Measurements from ENCODE around the gene CALHM6. TPM values are rescaled to one million over a fixed set of nuclear protein-coding genes. Genes with fewer than 3 reads are reported as not detected.

The CALHM6 gene
- polyA plus RNA-seq, 1 experiment = 0.81 TPM

DNA sequence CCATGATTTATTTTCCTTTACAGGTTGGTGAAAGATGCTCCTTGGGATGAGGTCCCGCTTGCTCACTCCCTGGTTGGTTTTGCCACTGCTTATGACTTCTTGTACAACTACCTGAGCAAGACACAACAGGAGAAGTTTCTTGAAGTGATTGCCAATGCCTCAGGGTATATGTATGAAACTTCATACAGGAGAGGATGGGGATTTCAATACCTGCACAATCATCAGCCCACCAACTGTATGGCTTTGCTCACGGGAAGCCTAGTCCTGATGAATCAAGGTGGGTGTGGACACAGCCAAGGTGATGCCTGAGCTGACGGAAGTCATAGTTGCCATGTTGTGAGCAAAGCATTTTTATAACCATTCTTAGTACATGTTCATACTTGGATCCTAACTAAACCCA, 34.6 kb upstream of the CALHM6 start:
- ChIA-PET POLR2A (no interaction called here), CTCF (interaction anchor here (1.0 to 3.2 kb wide), 4 partner anchors 14 to 158 kb away, joined by 3 to 19 read pairs (median 4); no protein-coding TSS in a partner anchor)
- TF ChIP-seq, protein P1, sequence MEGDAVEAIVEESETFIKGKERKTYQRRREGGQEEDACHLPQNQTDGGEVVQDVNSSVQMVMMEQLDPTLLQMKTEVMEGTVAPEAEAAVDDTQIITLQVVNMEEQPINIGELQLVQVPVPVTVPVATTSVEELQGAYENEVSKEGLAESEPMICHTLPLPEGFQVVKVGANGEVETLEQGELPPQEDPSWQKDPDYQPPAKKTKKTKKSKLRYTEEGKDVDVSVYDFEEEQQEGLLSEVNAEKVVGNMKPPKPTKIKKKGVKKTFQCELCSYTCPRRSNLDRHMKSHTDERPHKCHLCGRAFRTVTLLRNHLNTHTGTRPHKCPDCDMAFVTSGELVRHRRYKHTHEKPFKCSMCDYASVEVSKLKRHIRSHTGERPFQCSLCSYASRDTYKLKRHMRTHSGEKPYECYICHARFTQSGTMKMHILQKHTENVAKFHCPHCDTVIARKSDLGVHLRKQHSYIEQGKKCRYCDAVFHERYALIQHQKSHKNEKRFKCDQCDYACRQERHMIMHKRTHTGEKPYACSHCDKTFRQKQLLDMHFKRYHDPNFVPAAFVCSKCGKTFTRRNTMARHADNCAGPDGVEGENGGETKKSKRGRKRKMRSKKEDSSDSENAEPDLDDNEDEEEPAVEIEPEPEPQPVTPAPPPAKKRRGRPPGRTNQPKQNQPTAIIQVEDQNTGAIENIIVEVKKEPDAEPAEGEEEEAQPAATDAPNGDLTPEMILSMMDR (IDR thresholded peaks at IDR 0.05; ENCODE audit: low read depth, low read length) = no peak
- H3K9me3 ChIP-seq (ENCODE audit: control insufficient read depth, insufficient read depth, low read length) = no peaks in the 10 kb centered on the region
- H3K4me3 ChIP-seq (ENCODE audit: low read depth, low read length) = no peak overlapping the region
- H3K27me3 ChIP-seq (ENCODE audit: control insufficient read depth, insufficient read depth, low read length) = no peaks in the 10 kb centered on the region
- DNase-seq (ENCODE audit: low read depth, low spot score) = no peak
- no peak overlapping the region for H3K27ac ChIP-seq (ENCODE audit: low read depth, low read length)

DNA sequence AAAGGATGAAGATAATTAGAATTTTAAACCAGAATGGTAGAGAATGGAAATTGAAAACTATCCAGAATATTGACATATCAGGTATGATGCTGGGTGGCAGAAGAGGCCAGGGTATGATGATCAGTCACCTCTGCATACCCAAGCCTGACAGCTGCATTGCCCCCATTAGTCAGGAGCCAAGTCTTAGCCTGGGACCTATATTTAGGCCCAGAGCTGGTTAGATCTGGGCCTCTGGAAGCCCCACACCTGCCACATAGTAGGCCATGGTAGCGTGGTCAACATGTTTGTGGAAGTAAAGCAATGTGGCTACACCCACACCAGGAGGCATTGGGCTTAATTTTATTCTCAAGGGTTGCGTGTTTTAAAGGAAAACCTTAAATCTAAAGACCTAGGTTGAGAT, 32.1 kb upstream of the CALHM6 start:
- no peaks in the 10 kb centered on the region for H3K9me3 ChIP-seq (ENCODE audit: control insufficient read depth, insufficient read depth, low read length)
- ChIA-PET POLR2A (no interaction called here), CTCF (interaction anchor here (3.2 kb wide), 1 partner anchor 141 kb away, joined by 19 read pairs; no protein-coding TSS in a partner anchor)
- no peak overlapping the region for H3K27ac ChIP-seq (ENCODE audit: low read depth, low read length)
- no peaks in the 10 kb centered on the region for H3K27me3 ChIP-seq (ENCODE audit: control insufficient read depth, insufficient read depth, low read length)
- H3K4me3 ChIP-seq (ENCODE audit: low read depth, low read length) = no peak overlapping the region
- TF ChIP-seq, protein P1 (IDR thresholded peaks at IDR 0.05; ENCODE audit: low read depth, low read length) = no peak
- no peak for DNase-seq (ENCODE audit: low read depth, low spot score)

DNA sequence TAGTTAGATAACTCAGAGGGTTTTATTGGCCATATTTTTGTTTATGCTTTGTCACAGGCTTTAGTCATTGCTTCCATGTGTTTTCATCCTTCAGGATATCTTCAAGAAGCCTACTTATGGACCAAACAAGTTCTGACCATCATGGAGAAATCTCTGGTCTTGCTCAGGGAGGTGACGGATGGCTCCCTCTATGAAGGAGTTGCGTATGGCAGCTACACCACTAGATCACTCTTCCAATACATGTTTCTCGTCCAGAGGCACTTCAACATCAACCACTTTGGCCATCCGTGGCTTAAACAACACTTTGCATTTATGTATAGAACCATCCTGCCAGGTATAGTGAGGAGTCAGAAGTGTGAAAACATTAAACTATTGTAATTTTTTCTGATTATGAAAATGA, 30.3 kb upstream of the CALHM6 start:
- Histone ChIP-seq H3K27ac (ENCODE audit: low read depth, low read length) (no peak overlapping the region), H3K4me3 (ENCODE audit: low read depth, low read length) (no peak overlapping the region), H3K27me3 (ENCODE audit: control insufficient read depth, insufficient read depth, low read length) (no peaks in the 10 kb centered on the region), H3K9me3 (ENCODE audit: control insufficient read depth, insufficient read depth, low read length) (no peaks in the 10 kb centered on the region)
- TF ChIP-seq, protein P1 (IDR thresholded peaks at IDR 0.05; ENCODE audit: low read depth, low read length) = no peak
- ChIA-PET CTCF (no interaction called here), POLR2A (no interaction called here)
- DNase-seq (ENCODE audit: low read depth, low spot score) = no peak

DNA sequence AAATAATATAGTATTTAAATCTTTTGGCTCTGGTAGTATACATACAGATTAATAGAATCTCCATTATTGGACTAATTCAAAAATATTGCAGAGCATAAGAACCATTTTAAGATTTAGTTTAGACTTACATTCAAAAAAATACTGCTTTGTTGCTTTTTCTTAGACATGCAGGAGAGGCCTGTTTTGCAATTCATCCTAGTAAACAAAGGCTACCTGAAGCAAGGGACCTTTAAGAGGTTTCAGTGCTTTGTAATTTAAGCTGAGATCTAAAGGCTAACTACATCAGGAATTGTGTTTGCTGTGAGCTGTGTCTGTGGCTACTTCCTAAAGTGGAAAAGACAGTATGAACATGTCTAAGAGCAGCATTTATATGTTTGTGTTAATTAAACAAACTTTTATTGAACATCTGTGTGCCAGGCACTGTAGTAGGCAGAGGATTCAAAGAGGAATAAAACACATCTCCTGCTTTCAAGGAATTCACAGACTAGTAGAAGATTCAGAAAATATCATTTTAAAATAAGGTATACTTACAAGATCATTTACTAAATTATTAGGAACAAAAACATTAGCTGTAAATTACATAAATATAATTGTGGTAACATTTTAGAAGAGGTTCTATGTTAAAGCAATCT, 29.1 kb upstream of the CALHM6 start:
- TF ChIP-seq, protein P1 (IDR thresholded peaks at IDR 0.05; ENCODE audit: low read depth, low read length) = no peak
- POLR2A ChIA-PET = no interaction called here
- CTCF ChIA-PET = interaction anchor here (0.9 to 1.4 kb wide), 3 partner anchors 84 to 163 kb away, joined by 3 to 7 read pairs (median 5); no protein-coding TSS in a partner anchor

DNA sequence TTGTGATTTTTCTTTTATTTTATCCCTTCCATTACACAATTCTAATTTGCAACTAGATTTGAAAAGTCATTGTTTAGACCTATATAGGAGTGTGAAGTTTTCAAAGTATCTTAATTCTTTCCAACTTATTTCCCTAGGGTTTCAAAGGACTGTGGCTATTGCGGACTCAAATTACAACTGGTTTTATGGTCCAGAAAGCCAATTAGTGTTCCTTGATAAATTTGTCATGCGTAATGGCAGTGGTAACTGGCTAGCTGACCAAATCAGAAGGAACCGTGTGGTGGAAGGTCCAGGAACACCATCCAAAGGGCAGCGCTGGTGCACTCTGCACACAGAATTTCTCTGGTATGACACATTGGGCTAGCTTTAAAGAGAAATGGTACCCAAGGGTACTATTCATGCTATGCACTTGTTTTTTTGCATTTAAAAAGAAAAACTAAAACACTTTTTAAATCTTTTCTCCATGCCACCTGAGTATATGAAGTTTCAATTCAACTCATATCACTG, 27.9 kb upstream of the CALHM6 start:
- H3K4me3 ChIP-seq (ENCODE audit: low read depth, low read length) = no peak overlapping the region
- no peak for DNase-seq (ENCODE audit: low read depth, low spot score)
- H3K27me3 ChIP-seq (ENCODE audit: control insufficient read depth, insufficient read depth, low read length) = no peaks in the 10 kb centered on the region
- POLR2A ChIA-PET = no interaction called here
- no peak overlapping the region for H3K27ac ChIP-seq (ENCODE audit: low read depth, low read length)
- CTCF ChIA-PET = interaction anchor here (0.8 to 1.7 kb wide), 5 partner anchors 11 to 165 kb away, joined by 3 to 11 read pairs (median 5); no protein-coding TSS in a partner anchor
- TF ChIP-seq, protein P1 (IDR thresholded peaks at IDR 0.05; ENCODE audit: low read depth, low read length) = no peak
- H3K9me3 ChIP-seq (ENCODE audit: control insufficient read depth, insufficient read depth, low read length) = no peaks in the 10 kb centered on the region

More for the DNA sequence above, 29.1 kb upstream of the CALHM6 start:
- DNase-seq (ENCODE audit: low read depth, low spot score) = no peak
- Histone ChIP-seq H3K4me3 (ENCODE audit: low read depth, low read length) (no peak overlapping the region), H3K9me3 (ENCODE audit: control insufficient read depth, insufficient read depth, low read length) (no peaks in the 10 kb centered on the region), H3K27ac (ENCODE audit: low read depth, low read length) (no peak overlapping the region), H3K27me3 (ENCODE audit: control insufficient read depth, insufficient read depth, low read length) (no peaks in the 10 kb centered on the region)

Measured in AG04450 (cell line).